CD4-positive, alpha-beta T cell treated with Interleukin-1 beta for 1 hour (primary cell): ENCODE data around the gene GCAT.
"Not testable (repeated sequence)": the region's sequence is repeated elsewhere in the genome, so short reads cannot be mapped to it uniquely, and the experiment has no call there.

Experiments used
- DNase-seq, 2 donors: peaks; one replicate each; pipeline ENCODE4 v3.0.0-alpha.2; 2020 to 2022

Gene GCAT

DNA sequence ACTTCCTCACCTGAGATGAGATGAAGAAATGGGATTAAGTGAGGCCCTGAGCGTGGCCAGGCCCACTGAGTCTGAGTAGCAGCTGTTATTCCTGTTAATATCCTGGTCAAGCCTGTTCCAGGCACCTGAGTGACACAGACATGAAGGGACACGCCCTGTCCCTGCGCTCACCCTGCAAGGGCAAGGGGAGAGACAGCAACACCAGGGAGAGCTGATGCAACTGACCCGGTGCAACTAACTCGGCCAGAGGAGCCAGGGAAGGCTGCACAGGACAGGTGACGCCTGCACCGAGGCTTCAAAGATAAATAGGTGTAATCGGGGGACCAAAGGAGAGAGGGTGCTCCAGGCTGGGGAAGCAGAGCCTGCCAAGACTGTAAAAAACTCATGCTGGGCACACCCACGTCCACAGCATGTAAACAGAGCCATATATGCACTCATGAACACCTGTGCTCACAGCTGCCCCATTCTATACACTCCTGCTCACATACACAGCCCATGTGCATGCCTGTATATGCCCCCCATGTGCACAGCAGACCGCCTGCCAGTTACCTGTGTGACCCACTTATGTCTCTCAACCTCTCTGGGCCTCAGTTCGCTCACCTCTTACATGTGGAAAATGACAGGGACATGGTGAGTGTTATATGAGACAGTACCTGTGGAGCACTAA, 22.8 kb upstream of the GCAT start:
- DNase-seq = no peak

DNA sequence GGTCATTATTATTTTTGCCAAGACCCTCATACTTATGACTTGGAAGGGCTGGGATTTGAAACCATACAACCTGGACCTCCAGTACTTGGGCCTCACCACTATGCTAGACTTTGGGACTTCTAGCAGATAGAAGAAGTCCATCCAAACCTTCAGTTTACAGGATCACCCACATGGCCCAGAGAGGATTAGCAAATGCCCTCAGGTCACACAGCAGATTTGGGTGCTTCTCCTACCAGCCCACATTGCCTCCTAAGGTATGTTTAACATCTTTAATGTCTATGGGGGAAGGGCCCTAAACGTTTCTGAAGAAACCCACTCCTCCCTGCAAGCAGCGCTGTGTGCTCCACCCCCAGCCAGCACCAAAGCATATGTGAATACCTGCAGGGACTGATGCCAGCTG, 17.5 kb upstream of the GCAT start:
- DNase-seq = no peak

DNA sequence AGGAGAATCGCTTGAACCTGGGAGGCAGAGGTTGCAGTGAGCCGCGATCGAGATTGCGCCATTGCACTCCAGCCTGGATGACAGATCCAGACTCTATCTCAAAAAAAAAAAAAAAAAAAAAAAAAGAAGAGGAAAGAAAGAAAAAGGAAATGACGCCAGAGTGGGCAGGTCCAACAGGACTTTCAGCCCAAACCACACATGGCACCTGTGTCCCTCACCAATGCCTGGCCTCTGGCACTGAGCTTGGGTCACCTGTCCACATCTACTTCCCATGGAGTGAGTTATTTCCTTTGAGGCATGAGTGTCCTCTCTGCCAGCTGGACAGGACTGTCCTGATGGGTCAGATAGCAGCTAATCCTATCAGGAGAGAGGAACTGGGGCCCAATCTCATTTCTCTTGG, 15.2 kb upstream of the GCAT start:
- no peak for DNase-seq

DNA sequence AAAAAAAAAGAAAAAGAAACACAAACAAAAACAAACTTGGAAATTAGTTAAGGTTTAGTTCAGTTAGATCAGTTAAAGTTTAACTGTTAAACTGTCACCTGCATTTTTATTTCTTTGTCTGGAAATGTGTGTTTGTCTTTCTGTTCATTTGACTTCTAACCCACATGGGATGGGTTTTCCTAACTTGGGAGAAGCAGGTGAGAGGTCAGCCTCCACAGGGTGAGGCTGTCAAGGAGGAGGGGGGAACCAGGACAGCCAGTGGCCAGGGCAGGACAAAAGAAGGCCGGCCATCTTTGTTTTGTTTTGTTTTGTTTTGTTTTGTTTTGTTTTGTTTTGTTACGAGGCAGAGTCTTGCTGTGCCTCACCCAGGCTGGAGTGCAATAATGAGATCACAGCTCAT, 13.4 kb upstream of the GCAT start:
- DNase-seq = no peak

DNA sequence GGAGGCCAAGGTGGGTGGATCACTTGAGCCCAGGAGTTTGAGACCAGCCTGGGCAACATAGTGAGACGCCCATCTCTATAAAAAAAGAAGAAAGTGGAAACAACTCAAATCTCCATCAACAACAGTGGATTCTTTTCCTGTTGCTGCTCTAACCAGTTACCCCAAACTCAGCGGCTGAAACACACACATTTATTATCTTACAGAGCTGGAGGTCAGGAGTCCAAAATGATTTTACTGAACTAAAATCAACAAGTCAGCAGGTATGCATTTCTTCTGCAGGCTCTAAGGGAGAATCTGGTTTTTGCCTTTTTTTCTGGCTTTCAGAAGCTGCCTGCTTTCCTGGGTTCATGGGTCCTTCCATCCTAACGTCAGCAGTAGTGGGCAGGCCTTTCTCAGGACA, 11.7 kb upstream of the GCAT start:
- DNase-seq = no peak

DNA sequence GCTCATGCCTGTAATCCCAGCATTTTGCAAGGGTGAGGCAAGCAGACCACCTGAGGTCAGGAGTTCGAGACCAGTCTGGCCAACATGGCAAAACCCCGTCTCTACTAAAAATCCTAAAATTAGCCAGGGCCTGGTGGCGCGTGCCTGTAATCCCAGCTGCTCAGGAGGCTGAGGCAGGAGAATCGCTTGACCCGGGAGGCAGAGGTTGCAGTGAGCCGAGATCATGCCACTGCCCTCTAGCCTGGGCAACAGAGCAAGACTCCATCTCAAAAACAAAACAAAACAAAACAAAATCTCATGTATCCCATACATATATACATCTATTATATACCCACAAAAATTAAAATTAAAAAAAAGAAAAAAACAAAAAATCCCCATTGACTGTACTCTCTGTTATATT, 10.5 kb upstream of the GCAT start:
- not testable (repeated sequence) for DNase-seq

DNA sequence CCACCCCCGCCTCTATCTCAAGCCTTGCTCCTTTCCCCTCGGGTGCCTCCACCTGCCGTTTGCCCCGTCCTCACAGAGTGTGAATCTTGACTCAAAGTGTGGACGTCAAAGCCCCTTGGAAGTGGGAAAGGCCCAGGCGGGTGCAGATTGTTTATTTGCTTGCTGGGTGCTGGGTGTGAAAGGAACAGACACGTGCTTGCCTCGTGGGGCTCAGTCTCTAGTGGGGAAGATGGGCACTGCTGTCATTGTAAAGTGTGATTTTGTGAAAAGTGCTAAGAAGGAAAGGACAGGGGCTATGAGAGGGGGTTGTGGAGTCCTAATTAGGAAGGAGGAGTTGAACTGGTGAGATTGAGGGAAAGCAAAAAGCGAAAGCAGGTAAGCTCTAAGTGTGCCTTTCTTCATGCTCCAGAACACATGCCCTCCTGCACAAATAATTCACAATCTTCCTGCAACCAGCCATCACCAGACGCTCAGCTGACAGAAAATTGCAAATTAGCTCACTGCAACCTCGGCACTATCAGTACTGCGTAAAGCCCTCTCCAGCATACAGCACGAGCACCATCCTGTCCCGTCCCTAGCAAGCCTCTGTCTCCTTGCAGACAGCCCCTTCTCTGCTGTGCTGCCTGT, 9.7 kb upstream of the GCAT start:
- no peak for DNase-seq

DNA sequence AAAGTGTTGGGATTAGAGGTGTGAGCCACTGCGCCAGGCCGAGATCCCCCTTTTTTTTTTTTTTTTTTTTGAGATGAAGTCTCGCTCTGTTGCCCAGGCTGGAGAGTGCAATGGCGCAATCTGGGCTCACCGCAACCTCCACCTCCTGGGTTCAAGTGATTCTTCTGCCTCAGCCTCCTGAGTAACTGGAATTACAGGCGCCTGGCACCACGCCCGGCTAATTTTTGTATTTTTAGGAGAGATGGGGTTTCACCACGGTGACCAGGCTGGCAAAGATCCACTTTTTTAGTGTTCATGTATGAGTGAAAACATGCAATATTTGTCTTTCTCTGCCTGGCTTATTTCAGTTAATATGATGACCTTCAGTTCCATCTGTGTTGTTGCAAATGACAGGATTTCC, 7.8 kb upstream of the GCAT start:
- not testable (repeated sequence) for DNase-seq

DNA sequence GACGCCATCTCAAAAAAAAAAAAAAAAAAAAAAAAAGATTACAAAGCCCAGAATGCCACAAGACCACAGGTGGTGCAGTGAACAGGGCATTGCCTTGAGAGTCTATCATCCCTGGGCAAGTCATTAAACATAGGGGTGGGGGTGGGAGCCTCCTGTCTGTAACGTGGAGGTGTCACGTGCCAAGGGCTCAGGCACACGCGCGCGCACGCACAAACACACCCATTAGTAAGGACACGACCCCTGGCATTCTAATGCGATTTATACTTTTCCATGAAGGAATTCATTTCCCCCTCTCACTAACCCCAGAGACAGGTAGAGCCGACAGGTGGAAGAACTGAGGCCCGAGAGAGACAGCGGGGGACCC, 5.8 kb upstream of the GCAT start:
- no peak for DNase-seq

DNA sequence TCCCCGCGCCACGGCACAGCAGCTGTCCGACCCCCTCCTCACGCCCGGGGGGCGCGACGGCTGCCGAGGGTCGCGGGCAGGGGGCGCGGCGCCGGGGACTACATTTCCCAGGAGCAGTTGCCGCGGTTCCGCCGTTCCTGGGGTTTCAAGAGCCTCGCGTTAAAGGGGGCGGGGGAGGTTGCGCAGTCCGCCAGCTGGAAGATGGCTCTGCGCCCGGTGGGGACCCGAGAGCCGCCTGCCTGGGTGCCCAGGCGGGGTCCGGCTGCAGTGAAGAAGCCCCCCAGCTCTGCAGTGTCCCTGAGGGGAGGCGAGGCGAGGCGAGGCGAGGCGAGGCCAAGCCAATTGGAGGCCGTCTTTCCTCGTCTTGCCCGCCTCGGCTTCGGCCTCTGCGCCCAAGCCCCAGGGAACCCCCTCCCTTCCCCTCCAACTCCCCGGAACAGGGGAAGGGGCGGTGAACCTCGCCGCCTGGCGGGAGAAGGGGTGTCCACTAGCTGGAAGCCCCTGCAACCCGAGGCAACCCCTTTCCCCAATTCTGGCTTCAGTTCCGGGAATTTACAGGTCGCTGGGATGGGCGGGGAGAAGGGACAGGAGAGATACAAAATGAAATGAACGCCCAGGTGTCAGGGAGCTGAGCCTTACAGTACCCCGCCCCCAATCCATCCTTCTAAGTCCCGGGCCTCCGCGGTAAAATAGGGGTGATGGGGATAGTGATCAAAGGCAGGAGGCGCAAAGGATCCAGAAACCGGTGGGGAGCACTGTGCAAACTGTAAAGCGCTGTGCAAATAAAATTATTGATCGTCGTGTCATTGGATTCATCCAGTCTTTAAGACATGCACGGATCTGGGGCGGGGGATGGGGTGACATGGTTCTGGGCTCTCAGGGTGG, 5.2 kb upstream of the GCAT start:
- peak in 1 of 2 donors; percentile 9 for DNase-seq

DNA sequence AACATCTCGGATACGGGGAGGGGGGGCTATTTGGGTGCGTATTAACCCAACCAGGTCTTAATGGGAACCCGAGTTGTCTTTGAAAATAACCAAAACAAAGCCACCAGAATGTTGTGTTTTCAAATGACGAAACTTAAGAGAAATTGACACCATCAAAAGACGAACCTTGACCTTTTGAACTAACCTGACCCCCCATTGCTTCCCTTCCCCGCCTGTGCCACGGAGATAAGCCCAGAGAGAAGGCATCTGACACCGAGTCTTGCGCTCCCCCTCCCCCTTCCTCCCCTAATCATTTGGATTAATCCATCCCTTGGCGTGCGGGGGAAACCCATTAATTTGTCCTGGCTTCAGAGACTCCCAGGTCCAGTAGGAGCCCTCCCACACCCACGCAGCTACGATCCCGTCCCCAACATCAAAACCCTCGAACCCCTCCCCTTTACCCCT, 4.5 kb upstream of the GCAT start:
- no peak for DNase-seq

DNA sequence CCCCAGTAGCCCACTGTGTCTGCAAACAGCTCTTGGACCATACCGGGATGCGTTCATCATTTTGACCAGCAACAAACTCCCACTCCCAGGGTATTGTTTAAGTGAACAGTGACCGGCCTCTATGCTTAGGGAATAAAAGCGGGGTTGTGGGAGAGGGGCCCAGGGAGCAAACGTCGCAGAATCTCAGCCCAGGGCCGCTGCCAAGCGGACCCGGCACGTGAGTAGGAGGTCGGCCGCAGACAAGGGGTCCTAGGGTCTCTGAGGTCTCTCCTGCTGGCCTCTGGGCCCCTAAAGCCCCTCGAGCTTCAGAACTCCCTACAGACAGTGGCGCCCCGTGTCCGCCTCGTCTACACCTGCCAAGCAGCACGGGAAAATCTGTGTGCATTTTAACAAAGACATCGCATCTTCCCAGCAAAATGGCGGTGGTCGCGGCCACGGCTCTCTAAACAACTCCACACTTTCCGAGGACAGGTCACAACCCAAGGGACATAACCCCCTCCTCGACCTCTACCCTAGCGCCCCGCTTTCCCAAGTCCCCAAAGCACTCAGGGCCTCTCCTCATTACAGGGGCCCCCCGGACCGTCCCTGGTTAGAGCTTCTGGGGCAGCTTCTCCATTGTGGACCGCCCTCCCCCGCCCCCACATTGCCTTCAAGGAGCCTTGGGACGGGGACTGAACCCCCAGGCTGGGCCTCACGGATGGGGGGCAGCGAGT, 3.9 kb upstream of the GCAT start:
- DNase-seq = no peak

DNA sequence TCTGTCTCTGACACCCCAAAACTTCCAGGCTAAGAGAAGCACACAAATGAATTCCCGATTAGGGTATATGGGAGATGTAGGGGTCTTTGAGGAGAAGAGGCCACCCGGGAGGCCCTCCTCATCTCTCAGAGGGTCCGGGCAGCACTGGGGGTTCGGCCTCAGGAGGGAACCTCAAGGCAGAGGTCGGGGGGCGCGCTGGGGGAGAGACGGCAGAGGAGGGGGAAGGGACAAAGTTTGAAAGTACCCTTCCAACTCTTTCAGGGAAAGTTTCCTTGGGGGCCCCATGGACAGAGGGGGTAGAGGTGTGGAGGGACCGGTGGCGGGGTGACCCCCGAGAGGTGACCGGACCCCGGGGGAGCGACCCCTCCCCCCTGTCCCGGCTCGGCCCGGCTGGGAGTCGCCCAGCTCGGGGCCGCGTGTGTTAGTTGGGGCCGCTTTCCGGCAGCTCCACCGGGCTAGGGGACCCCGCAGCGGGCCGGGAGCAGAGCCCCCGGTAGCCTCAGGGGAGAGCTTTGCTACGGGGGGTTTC, 3.3 kb upstream of the GCAT start:
- no peak for DNase-seq

DNA sequence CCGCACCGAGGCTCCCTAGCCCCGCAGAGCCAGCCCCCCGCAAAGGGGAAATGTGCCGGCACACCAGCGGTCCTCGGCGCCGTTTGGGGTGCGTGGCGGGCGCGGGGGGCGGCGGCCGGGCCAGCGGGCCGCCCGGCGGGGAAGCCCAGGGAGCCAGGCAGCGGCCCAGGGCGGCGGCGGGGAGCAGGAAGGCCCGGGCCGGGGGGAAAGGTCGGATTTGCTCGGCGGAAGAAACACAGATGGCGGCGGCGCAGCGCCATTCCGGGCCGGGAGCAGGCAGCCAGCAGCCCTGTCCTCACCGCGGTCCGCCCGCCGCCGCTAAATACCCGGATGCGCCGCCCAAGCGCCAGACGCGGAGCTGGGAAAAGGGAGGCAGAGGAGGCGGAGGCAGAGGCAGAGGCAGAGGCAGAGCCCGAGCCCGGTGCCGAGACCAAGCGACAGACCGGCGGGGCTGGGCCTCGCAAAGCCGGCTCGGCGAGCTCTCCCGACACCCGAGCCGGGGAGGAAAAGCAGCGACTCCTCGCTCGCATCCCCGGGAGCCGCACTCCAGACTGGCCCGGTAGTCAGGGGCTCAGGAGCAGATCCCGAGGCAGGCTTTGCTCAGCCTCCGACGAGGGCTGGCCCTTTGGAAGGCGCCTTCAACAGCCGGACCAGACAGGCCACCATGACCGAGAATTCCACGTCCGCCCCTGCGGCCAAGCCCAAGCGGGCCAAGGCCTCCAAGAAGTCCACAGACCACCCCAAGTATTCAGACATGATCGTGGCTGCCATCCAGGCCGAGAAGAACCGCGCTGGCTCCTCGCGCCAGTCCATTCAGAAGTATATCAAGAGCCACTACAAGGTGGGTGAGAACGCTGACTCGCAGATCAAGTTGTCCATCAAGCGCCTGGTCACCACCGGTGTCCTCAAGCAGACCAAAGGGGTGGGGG, 2.6 kb upstream of the GCAT start:
- DNase-seq = peak; percentile 74 to 75

DNA sequence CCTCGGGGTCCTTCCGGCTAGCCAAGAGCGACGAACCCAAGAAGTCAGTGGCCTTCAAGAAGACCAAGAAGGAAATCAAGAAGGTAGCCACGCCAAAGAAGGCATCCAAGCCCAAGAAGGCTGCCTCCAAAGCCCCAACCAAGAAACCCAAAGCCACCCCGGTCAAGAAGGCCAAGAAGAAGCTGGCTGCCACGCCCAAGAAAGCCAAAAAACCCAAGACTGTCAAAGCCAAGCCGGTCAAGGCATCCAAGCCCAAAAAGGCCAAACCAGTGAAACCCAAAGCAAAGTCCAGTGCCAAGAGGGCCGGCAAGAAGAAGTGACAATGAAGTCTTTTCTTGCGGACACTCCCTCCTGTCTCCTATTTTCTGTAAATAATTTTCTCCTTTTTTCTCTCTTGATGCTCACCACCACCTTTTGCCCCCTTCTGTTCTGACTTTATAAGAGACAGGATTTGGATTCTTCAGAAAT, 1.9 kb upstream of the GCAT start:
- DNase-seq = no peak

DNA sequence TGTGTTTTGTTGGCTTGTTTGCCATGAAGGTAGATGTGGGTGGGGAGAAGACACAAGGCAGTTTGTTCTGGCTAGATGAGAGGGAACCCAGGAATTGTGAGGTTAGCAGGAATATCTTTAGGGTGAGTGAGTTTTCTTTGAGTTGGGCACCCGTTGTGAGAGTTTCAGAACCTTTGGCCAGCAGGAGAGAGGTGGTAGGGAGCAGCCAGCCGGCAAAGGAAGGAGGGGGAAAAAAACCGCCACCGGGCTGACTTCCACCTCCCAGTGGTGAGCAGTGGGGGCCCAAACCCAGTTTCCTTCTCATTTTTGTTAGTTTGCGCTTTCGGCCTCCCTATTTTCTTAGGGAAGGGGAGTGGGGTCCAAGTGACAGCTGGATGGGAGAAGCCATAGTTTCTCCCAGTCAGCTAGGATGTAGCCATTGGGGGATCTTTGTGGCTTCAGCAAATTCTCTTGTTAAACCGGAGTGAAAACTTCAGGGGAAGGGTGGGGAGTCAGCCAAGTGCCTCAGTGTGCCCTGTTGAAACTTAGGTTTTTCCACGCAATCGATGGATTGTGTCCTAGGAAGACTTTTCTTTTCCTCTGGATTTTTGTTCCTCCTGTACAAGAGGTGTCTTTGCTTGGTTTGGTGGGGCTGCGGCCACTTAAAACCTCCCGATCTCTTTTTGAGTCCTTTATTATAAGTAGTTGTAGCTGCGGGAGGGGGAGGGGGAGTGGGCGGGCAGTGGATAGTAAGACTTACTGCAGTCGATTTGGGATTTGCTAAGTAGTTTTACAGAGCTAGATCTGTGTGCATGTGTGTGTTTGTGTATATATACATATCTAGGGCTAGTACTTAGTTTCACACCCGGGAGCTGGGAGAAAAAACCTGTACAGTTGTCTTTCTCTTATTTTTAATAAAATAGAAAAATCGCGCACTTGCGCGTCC, 1.1 kb upstream of the GCAT start:
- DNase-seq = no peak

DNA sequence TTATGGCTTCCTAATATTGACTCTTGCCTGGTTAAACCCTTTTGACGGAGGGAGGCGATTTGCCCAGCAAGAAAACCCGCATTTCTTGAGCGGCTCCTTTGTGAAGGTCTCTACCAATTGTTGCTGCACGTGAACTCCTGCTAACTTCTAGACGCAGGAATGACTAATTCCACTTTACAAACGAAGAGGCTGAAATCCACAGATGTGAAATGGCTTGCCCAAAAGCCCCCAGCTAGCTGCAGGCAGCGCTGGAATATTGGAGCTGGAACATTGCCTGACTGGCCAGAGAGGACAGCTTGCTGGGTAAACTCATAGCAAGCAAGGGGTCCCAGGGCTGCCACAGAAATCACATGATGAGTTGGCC, 542 bp downstream of the GCAT start:
- no peak for DNase-seq

DNA sequence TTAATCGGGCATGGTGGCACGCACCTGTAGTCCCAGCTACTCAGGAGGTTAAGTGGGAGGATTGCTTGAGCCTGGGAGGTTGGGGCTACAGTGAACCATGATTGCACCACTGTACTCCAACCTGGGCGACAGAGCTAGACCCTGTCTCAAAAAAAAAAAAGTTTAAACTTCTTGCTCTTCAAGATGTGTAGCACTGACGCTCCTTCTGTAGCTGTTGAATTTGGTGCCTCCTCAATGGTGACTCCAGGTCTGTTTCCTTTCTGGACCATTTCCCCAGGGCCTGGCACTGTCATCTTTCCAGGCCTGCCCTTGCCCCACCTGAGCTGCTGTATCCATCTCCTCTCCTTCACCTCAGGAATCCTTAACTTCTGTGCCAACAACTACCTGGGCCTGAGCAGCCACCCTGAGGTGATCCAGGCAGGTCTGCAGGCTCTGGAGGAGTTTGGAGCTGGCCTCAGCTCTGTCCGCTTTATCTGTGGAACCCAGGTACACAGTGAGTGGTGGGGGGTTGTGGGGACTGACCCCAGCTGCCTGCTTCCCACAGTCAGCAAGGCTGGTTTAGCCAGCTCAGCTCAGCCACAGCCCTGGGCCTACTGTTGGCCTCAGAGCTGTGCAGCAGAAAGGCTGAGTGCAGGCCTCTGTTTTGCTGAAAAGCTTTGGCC, 2.1 kb downstream of the GCAT start:
- no peak for DNase-seq

DNA sequence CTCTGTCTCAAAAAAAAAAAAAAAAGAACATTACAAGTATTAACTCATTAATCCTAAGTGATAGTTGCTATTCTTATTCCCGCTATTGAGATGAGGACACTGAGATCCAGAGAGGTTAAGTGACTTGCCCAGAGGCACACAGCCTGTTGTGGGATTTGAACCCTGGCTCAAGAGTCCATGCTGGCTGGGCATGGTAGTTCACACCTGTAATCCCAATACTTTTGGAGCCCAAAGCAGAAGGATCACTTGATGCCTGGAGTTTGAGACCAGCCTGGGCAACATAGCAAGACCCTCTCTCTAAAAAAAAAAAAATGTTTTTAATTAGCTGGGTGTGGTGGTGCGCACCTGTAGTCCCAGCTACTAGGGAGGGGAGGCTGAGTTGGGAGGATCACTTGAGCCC, 4.1 kb downstream of the GCAT start:
- DNase-seq = no peak
